Naive B cell (primary cell): ENCODE data around the gene MYF6. TPM values are rescaled to one million over a fixed set of nuclear protein-coding genes. Genes with fewer than 3 reads are reported as not detected.
"Not testable (repeated sequence)": the region's sequence is repeated elsewhere in the genome, so short reads cannot be mapped to it uniquely, and the experiment has no call there.

Experiments
- ATAC-seq, 2 donors: fragments of 150-1000 bp; cut with Tn5 transposase; 2 replicates each; pipeline ENCODE4 v1.10.0; 2021; ENCODE audit warnings: low read depth in 2 of 2, mild to moderate bottlenecking in 2 of 2, moderate library complexity in 2 of 2
- DNase-seq: peaks from one replicate; pipeline ENCODE4 v3.0.0; 2022
- H3K27ac Mint-ChIP-seq, 6 donors: one replicate each; pipeline ENCODE4 v1.8.0; 2020 to 2022; ENCODE audit warnings: mild to moderate bottlenecking in 6 of 6, mixed read lengths in 6 of 6, moderate library complexity in 5 of 6, inconsistent platforms in 2 of 6
- H3K27me3 Mint-ChIP-seq, 3 donors: one replicate each; pipeline ENCODE4 v1.8.0; 2021 to 2022; ENCODE audit warnings: mixed read lengths in 3 of 3, mild to moderate bottlenecking in 1 of 3
- H3K36me3 Mint-ChIP-seq, 2 donors: one replicate each; pipeline ENCODE4 v1.8.0; 2020 to 2022; ENCODE audit warnings: mixed read lengths in 2 of 2, inconsistent platforms in 1 of 2, mild to moderate bottlenecking in 1 of 2
- H3K4me1 Mint-ChIP-seq, 3 donors: one replicate each; pipeline ENCODE4 v1.8.0; 2020 to 2022; ENCODE audit warnings: mixed read lengths in 3 of 3, inconsistent platforms in 1 of 3, mild to moderate bottlenecking in 1 of 3, moderate library complexity in 1 of 3
- H3K4me3 Mint-ChIP-seq, 8 donors: one replicate each; pipeline ENCODE4 v1.8.0; 2020 to 2022; ENCODE audit warnings: mild to moderate bottlenecking in 8 of 8, mixed read lengths in 8 of 8, moderate library complexity in 8 of 8, inconsistent platforms in 2 of 8
- H3K9me3 Mint-ChIP-seq, 7 donors: one replicate each; pipeline ENCODE4 v1.8.0; 2020 to 2022; ENCODE audit warnings: mixed read lengths in 7 of 7, mild to moderate bottlenecking in 5 of 7, inconsistent platforms in 2 of 7, moderate library complexity in 1 of 7
- polyA plus RNA-seq, 6 donors: library from polyadenylated mRNA; unstranded; fragments of 300-500 nt; fragmentation: Illumina TruSeq; gene quantifications; one replicate each; pipeline ENCODE4 v1.2.3, GENCODE V29; 2021; ENCODE audit warnings: low read depth in 6 of 6

Gene MYF6
- 1 to 10 TPM in 1 of 6 donors, not detected in 5; 1.1 TPM for polyA plus RNA-seq

DNA sequence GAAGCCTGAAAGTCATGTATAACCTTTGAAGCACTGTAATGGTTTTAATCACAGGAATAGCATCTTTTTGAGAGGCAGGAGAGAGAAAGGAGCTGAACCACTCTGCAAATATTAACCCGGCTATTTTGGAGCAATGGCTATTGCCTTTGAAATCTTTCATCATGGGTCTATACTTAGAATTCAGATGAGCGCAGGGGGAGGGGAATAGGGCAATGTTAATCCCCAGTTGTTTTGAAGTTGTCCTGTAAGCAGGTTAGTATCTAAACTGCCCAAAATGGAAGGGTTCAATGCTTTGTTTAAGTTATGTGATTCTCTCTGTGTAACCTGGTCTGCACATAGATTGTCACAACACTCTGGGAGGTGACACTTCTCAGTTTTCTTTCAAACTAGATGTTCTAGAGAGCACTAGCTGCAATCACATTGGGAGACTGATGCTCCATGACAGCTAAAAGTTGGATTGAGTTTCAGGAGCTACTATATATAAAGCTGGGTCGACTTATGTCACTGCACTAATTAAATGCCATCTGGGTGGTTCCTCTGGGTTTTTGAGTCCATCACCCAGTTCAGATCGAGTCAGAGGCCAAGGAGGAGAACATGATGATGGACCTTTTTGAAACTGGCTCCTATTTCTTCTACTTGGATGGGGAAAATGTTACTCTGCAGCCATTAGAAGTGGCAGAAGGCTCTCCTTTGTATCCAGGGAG lies at the start of gene MYF6:
Gene MYF6 (plus strand): TSS at position 509 of the 704 bp plus-strand sequence. CDS start 86 bp downstream, at position 595.
- H3K4me1 Mint-ChIP-seq, result peaks cover 0 to 7% (median 5%) of the 10 kb centered on the region in 3 donors
- DNase-seq, result no peak
- ATAC-seq, result no peak
- peak within 1 kb of the TSS in 2 of 8 donors; percentile 2 to 25 for H3K4me3 Mint-ChIP-seq
- H3K27me3 Mint-ChIP-seq, result peaks cover 32 to 40% (median 39%) of the 10 kb centered on the region in 3 donors
- no peaks in the 10 kb centered on the region for H3K36me3 Mint-ChIP-seq
- no peak within 1 kb of the TSS for H3K27ac Mint-ChIP-seq
- H3K9me3 Mint-ChIP-seq, result peaks cover 0 to 8% (median 2%) of the 10 kb centered on the region in 7 donors

- no peak overlapping the region for H3K27ac Mint-ChIP-seq
- no peaks in the 10 kb centered on the region for H3K9me3 Mint-ChIP-seq
- H3K4me1 Mint-ChIP-seq, result no peaks in the 10 kb centered on the region
- no peaks in the 10 kb centered on the region for H3K36me3 Mint-ChIP-seq
- no peak for ATAC-seq
- H3K27me3 Mint-ChIP-seq, result no peaks in the 10 kb centered on the region
- no peak for DNase-seq
- no peak overlapping the region for H3K4me3 Mint-ChIP-seq
Observed at GRCh38 chr12:80659512-80660063, 47.8 kb upstream of the MYF6 start.

- DNase-seq (no peak), ATAC-seq (no peak)
- no peaks in the 10 kb centered on the region for H3K27me3 Mint-ChIP-seq
- H3K9me3 Mint-ChIP-seq, result peaks cover 0 to 10% (median 0%) of the 10 kb centered on the region in 7 donors
- no peak overlapping the region for H3K4me3 Mint-ChIP-seq
- no peak overlapping the region for H3K27ac Mint-ChIP-seq
- H3K36me3 Mint-ChIP-seq, result no peaks in the 10 kb centered on the region
- no peaks in the 10 kb centered on the region for H3K4me1 Mint-ChIP-seq
Observed at GRCh38 chr12:80662586-80662985, 44.8 kb upstream of the MYF6 start.

GRCh38 chr12:80670214-80670613 lies 37.2 kb upstream of the MYF6 start:
- H3K27me3 Mint-ChIP-seq, result no peaks in the 10 kb centered on the region
- H3K36me3 Mint-ChIP-seq, result no peaks in the 10 kb centered on the region
- no peak overlapping the region for H3K27ac Mint-ChIP-seq
- DNase-seq (no peak), ATAC-seq (no peak)
- peaks cover 0 to 10% (median 0%) of the 10 kb centered on the region in 7 donors for H3K9me3 Mint-ChIP-seq
- H3K4me1 Mint-ChIP-seq, result no peaks in the 10 kb centered on the region
- H3K4me3 Mint-ChIP-seq, result no peak overlapping the region

- not testable (repeated sequence) for H3K27me3 Mint-ChIP-seq, H3K9me3 Mint-ChIP-seq, H3K4me3 Mint-ChIP-seq, H3K36me3 Mint-ChIP-seq, DNase-seq, H3K4me1 Mint-ChIP-seq, H3K27ac Mint-ChIP-seq, ATAC-seq
Observed at GRCh38 chr12:80676042-80676636, 31.3 kb upstream of the MYF6 start.

DNA sequence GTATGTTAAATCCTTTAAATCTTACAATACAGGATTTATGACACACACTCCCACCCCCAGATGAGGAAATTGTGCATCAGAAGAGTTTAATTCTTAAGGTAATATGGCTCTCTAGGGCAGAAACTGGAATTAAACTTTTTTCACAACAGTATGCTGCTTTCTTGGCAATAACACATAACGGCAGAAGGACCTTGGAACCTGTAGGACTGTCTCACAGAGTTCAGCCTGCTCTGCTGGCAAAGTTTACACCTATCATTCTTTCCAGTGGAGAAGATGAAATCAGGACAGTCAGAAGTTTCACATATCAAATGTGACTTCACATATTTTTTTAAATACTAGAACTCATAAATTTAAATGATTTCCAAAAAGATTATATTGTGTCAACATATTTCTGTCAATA lies 30.6 kb upstream of the MYF6 start:
- Mint-ChIP-seq H3K27me3 (no peaks in the 10 kb centered on the region), H3K9me3 (no peaks in the 10 kb centered on the region), H3K27ac (no peak overlapping the region), H3K4me3 (no peak overlapping the region), H3K36me3 (no peaks in the 10 kb centered on the region), H3K4me1 (no peaks in the 10 kb centered on the region)
- ATAC-seq (no peak), DNase-seq (no peak)

DNA sequence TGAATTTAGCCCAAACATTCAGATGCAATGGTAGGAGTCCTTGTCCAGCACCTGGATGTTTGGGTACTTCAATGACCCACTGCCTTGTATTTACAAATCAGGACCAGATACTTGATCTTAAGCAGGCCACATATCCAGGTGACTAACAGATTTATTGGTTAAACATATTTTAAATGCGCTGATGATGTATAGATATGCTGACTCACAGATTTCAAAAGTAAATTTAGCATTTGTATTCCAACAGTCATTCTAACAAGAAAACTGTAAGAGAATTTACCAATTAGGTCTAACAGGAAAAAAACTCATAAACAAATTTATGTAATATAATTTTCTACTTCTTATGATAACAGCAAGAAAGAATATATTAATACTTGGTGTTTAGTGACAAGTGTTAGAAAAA lies 29.4 kb upstream of the MYF6 start:
- Mint-ChIP-seq H3K9me3 (no peaks in the 10 kb centered on the region), H3K27ac (no peak overlapping the region), H3K27me3 (no peaks in the 10 kb centered on the region), H3K4me3 (no peak overlapping the region), H3K36me3 (no peaks in the 10 kb centered on the region), H3K4me1 (no peaks in the 10 kb centered on the region)
- no peak for DNase-seq
- no peak for ATAC-seq

- no peak overlapping the region for H3K4me3 Mint-ChIP-seq
- no peaks in the 10 kb centered on the region for H3K4me1 Mint-ChIP-seq
- H3K27ac Mint-ChIP-seq, result no peak overlapping the region
- ATAC-seq (no peak), DNase-seq (no peak)
- no peaks in the 10 kb centered on the region for H3K36me3 Mint-ChIP-seq
- H3K27me3 Mint-ChIP-seq, result no peaks in the 10 kb centered on the region
- H3K9me3 Mint-ChIP-seq, result peaks cover 0 to 2% (median 0%) of the 10 kb centered on the region in 7 donors
Observed at GRCh38 chr12:80679346-80680131, 27.9 kb upstream of the MYF6 start.

- Mint-ChIP-seq H3K4me1 (no peaks in the 10 kb centered on the region), H3K4me3 (no peak overlapping the region), H3K27ac (no peak overlapping the region), H3K9me3 (peaks cover 0 to 2% (median 0%) of the 10 kb centered on the region in 7 donors), H3K36me3 (no peaks in the 10 kb centered on the region), H3K27me3 (no peaks in the 10 kb centered on the region)
- ATAC-seq, result no peak
- DNase-seq, result no peak
Observed at GRCh38 chr12:80681287-80681686, 26.1 kb upstream of the MYF6 start.

- no peaks in the 10 kb centered on the region for H3K4me1 Mint-ChIP-seq
- H3K9me3 Mint-ChIP-seq, result peaks cover 0 to 5% (median 0%) of the 10 kb centered on the region in 7 donors
- no peaks in the 10 kb centered on the region for H3K36me3 Mint-ChIP-seq
- no peaks in the 10 kb centered on the region for H3K27me3 Mint-ChIP-seq
- no peak overlapping the region for H3K27ac Mint-ChIP-seq
- H3K4me3 Mint-ChIP-seq, result no peak overlapping the region
- ATAC-seq (no peak), DNase-seq (no peak)
Observed at GRCh38 chr12:80681786-80682185, 25.6 kb upstream of the MYF6 start.

DNA sequence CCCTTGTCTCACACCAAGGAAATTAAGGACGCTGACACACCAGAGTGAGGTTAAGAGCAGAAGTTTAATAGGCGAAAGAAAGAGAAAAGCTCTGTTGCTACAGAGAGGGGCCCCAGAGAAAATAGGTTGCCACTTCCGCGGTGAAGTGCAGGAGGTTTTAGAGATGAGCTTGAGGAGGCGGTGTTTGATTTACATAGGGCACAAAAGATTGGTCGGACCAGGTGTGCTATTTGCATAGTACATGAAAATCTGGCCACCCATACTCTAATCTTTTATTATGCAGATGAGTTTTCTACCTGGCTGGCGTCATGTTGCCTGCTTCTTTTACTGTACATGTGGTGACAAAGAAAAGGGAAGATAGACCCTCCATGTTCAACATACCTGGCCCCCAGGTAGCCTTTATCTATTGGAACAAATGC lies 23.3 kb upstream of the MYF6 start:
- Mint-ChIP-seq H3K4me3 (no peak overlapping the region), H3K27ac (no peak overlapping the region)
- no peak for ATAC-seq

DNA sequence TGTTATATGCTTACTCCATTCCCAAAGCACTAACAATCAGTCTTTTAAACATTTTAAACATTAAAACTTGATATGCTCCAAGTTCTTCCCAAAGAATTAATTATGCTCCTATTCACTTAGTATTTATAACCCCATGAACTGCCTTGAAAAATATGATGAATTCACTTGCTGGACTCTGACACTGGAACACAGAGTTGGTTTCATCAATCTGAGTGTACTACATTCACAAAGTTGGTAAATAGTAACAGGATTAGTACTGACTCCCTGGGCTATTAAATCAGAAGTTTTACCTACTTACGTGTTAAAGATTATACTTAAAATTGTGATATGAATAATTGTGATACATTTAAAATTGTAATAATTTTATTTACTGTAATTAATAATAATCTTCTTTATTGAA lies 17.3 kb upstream of the MYF6 start:
- peaks cover 0 to 5% (median 0%) of the 10 kb centered on the region in 7 donors for H3K9me3 Mint-ChIP-seq
- H3K27ac Mint-ChIP-seq, result no peak overlapping the region
- H3K4me3 Mint-ChIP-seq, result no peak overlapping the region
- H3K4me1 Mint-ChIP-seq, result no peaks in the 10 kb centered on the region
- DNase-seq (no peak), ATAC-seq (no peak)
- H3K36me3 Mint-ChIP-seq, result no peaks in the 10 kb centered on the region
- no peaks in the 10 kb centered on the region for H3K27me3 Mint-ChIP-seq

More for the DNA sequence above, 23.3 kb upstream of the MYF6 start:
- H3K9me3 Mint-ChIP-seq, result peaks cover 0 to 5% (median 0%) of the 10 kb centered on the region in 7 donors
- DNase-seq, result no peak
- H3K4me1 Mint-ChIP-seq, result no peaks in the 10 kb centered on the region
- H3K36me3 Mint-ChIP-seq, result no peaks in the 10 kb centered on the region
- no peaks in the 10 kb centered on the region for H3K27me3 Mint-ChIP-seq

DNA sequence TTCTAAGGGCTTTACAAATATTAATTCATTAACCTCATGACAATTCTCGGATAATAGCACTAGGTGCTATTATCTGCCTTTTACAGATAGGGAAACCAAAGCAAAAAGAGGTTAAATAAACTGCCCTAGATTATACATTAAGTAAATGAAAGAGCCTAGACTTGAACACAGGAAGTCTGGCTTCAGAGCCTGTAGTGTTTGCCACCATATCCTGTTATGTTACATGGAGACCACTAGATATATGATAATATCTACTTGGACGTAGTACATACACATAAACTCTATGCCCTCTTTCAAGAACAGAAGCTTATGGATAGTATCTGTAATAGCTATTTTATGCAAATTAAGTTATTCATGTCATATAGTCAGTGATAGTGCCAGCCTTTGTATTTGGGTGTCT lies 16.9 kb upstream of the MYF6 start:
- no peak overlapping the region for H3K27ac Mint-ChIP-seq
- ATAC-seq, result no peak
- no peak overlapping the region for H3K4me3 Mint-ChIP-seq
- no peaks in the 10 kb centered on the region for H3K36me3 Mint-ChIP-seq
- H3K9me3 Mint-ChIP-seq, result peaks cover 0 to 5% (median 0%) of the 10 kb centered on the region in 7 donors
- no peak for DNase-seq
- no peaks in the 10 kb centered on the region for H3K27me3 Mint-ChIP-seq
- H3K4me1 Mint-ChIP-seq, result no peaks in the 10 kb centered on the region
